ENCODE measurements around the gene DBX2.

DNA sequence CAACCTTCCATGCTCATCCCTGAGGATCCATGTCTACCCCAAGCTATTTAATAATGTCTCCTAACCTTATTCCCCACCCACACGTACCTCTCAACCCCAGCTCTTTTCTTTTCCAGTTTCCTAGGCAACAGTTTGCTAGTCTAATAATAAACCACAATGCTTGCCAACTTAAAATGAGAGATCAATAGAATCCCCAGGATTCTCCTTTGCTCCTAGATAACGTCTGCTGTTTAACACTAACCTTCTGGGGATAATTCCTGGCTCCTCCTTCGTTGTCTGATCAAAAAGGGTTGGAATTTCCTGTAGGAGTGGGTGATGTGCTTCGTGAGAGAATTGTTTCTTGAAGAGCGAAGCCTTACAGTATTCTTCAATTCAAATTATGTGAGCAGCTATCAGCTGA, 42.2 kb upstream of the DBX2 start:
- TF ChIP-seq POLR2AphosphoS5 (IDR thresholded peaks at IDR 0.05; ENCODE audit: borderline replicate concordance, low read depth, low read length) = no peak
- no peak for TF ChIP-seq EZH2 (IDR thresholded peaks at IDR 0.05)
